ENCODE data around the gene PAOX.
"Not testable (repeated sequence)": the region's sequence is repeated elsewhere in the genome, so short reads cannot be mapped to it uniquely, and the experiment has no call there.

PAOX gene

GRCh38 chr10:133365461-133366129 is 13.5 kb upstream of the PAOX start:
- no peak for DNase-seq

GRCh38 chr10:133366130-133366478 is 13.0 kb upstream of the PAOX start:
- no peak for DNase-seq

GRCh38 chr10:133366751-133367150 is 12.3 kb upstream of the PAOX start:
- DNase-seq: no peak

GRCh38 chr10:133367461-133367860 is 11.6 kb upstream of the PAOX start:
- not testable (repeated sequence) for DNase-seq

GRCh38 chr10:133368153-133368552 is 10.9 kb upstream of the PAOX start:
- no peak for DNase-seq

GRCh38 chr10:133370030-133370786 is 8.9 kb upstream of the PAOX start:
- no peak for DNase-seq

- DNase-seq: no peak
Measured at GRCh38 chr10:133372507-133372906, 6.6 kb upstream of the PAOX start.

GRCh38 chr10:133373174-133374090 is 5.6 kb upstream of the PAOX start, which contains the start of gene ECHS1:
TSS of gene ECHS1 (minus strand) at chr10:133373354. CDS start at chr10:133373333, 21 bp downstream.
- DNase-seq: peak; percentile 71

- DNase-seq: no peak
Measured at GRCh38 chr10:133375357-133376115, 3.5 kb upstream of the PAOX start.

- not testable (repeated sequence) for DNase-seq
Measured at GRCh38 chr10:133376183-133376582, 2.9 kb upstream of the PAOX start.

- DNase-seq: no peak
Measured at GRCh38 chr10:133377025-133377817, 1.8 kb upstream of the PAOX start.

- DNase-seq: no peak
Measured at GRCh38 chr10:133377818-133378250, 1.2 kb upstream of the PAOX start.

GRCh38 chr10:133378251-133379096 is 588 bp upstream of the PAOX start:
- DNase-seq: no peak

- DNase-seq: no peak
Measured at GRCh38 chr10:133379801-133380666, 972 bp downstream of the PAOX start.

- DNase-seq: no peak
Measured at GRCh38 chr10:133381036-133381435, 2.0 kb downstream of the PAOX start.

GRCh38 chr10:133383551-133383950 is 4.5 kb downstream of the PAOX start:
- no peak for DNase-seq

GRCh38 chr10:133384071-133384470 is 5.0 kb downstream of the PAOX start:
- no peak for DNase-seq

- DNase-seq: no peak
Measured at GRCh38 chr10:133385214-133385613, 6.2 kb downstream of the PAOX start.

- DNase-seq: not testable (repeated sequence)
Measured at GRCh38 chr10:133386951-133387350, 7.9 kb downstream of the PAOX start.
